A673 (cell line): ENCODE results near the gene CLEC1B.

Experiments used
- EZH2 ChIP-seq: fragments of 200-600 bp; sonication (generic); IDR thresholded peaks from 2 replicates; pipeline ENCODE4 v1.6.1; 2017; ENCODE audit warnings: borderline replicate concordance, low read depth, mild to moderate bottlenecking, mixed read lengths, antibody characterized with exemption, low read length; ENCODE audit not compliant: poor library complexity, severe bottlenecking
- TF ChIP-seq, protein P1 (sequence below): fragments of 300-800, 200-600 bp; sonication (generic); conservative IDR thresholded peaks from 2 replicates; pipeline ENCODE4 v1.5.1; 2017; ENCODE audit warnings: low read depth, mild to moderate bottlenecking, antibody characterized with exemption, low read length, moderate library complexity, mixed read lengths

DNA sequence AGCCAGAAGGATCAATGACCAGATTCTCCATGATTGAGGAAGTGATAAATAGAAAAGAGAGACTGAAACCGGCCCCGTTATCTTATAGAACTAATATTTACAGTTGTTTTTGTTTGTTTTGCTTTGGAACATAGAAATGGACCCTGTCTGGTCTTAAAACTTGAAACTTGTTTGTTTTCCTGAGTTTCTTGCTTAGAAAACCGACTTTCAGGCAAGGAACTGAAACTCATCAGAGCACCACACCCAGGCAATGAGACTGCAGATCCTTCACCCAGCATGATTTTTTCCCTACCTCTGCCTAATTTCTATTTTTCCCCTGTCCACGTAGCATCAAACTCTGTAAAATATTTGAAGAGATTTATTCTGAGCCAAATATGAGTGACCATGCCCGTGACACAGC is 38.3 kb downstream of the CLEC1B start:
- TF ChIP-seq, protein P1, sequence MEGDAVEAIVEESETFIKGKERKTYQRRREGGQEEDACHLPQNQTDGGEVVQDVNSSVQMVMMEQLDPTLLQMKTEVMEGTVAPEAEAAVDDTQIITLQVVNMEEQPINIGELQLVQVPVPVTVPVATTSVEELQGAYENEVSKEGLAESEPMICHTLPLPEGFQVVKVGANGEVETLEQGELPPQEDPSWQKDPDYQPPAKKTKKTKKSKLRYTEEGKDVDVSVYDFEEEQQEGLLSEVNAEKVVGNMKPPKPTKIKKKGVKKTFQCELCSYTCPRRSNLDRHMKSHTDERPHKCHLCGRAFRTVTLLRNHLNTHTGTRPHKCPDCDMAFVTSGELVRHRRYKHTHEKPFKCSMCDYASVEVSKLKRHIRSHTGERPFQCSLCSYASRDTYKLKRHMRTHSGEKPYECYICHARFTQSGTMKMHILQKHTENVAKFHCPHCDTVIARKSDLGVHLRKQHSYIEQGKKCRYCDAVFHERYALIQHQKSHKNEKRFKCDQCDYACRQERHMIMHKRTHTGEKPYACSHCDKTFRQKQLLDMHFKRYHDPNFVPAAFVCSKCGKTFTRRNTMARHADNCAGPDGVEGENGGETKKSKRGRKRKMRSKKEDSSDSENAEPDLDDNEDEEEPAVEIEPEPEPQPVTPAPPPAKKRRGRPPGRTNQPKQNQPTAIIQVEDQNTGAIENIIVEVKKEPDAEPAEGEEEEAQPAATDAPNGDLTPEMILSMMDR: no peak
- no peak for TF ChIP-seq EZH2
